GM12801 (cell line): ENCODE data around the gene NUDT22.

ENCODE experiments used
- CTCF ChIP-seq: IDR thresholded peaks from one replicate; pipeline ENCODE4 v1.5.1; 2011; ENCODE audit warnings: control low read depth; ENCODE audit not compliant: insufficient read length; ENCODE audit errors: extremely low read depth

The NUDT22 gene

GRCh38 chr11:64225608-64226506 is at the start of gene NUDT22, which contains the start of gene TRPT1:
Gene NUDT22 (plus strand): TSS chr11:64226274. CDS start chr11:64226653, 379 bp downstream.
Gene TRPT1 (minus strand): TSS chr11:64226186. CDS start chr11:64225860, 326 bp downstream.
- no peak for TF ChIP-seq CTCF

- TF ChIP-seq CTCF: no peak
Measured at GRCh38 chr11:64176751-64177150, 49.3 kb upstream of the NUDT22 start.

- no peak for TF ChIP-seq CTCF
Measured at GRCh38 chr11:64178203-64178602, 47.9 kb upstream of the NUDT22 start.

- TF ChIP-seq CTCF: no peak
Measured at GRCh38 chr11:64178951-64179639, 47.0 kb upstream of the NUDT22 start.

GRCh38 chr11:64180891-64181290 is 45.2 kb upstream of the NUDT22 start:
- no peak for TF ChIP-seq CTCF

GRCh38 chr11:64181506-64182411 is 44.3 kb upstream of the NUDT22 start:
- TF ChIP-seq CTCF: no peak

GRCh38 chr11:64183890-64184289 is 42.2 kb upstream of the NUDT22 start:
- no peak for TF ChIP-seq CTCF
